Neural progenitor cell (in vitro differentiated cells): ENCODE measurements around the gene EMILIN1.

Source experiments
- EZH2 ChIP-seq: fragments of 200-600 bp; sonication (generic); IDR thresholded peaks from 2 replicates; pipeline ENCODE4 v1.6.1; 2017; ENCODE audit warnings: antibody characterized with exemption, mild to moderate bottlenecking, moderate library complexity
- EZH2phosphoT487 ChIP-seq: fragments of 200-600 bp; sonication (generic); IDR thresholded peaks from 2 replicates; pipeline ENCODE4 v1.6.1; 2017; ENCODE audit warnings: antibody characterized with exemption
- TF ChIP-seq, protein P1 (sequence below): fragments of 200-600 bp; sonication (generic); IDR thresholded peaks from 2 replicates; pipeline ENCODE4 v1.5.1; 2017; ENCODE audit warnings: antibody characterized with exemption, mild to moderate bottlenecking

DNA sequence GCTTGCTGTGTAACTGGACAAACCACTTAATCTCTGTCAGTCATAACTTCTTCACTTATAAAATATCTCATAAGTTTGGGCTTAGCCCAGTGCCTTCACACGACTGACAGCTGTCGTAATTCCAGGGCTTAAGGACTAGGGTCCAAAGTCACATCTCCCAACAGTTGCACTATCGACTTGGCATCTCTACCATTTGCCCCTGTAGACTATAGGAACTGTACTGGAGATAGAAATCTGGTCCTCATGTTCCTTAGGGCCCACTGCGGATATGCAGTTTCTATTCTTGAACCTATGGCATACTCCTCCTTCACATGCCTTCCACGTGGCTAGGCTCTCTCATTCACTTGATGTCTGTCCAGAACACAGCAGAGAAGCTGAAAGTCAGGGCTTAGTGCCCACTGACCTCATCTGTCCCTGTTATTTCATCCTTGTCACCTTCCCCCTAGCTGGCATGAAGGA lies 47.9 kb downstream of the EMILIN1 start:
- TF ChIP-seq, protein P1, sequence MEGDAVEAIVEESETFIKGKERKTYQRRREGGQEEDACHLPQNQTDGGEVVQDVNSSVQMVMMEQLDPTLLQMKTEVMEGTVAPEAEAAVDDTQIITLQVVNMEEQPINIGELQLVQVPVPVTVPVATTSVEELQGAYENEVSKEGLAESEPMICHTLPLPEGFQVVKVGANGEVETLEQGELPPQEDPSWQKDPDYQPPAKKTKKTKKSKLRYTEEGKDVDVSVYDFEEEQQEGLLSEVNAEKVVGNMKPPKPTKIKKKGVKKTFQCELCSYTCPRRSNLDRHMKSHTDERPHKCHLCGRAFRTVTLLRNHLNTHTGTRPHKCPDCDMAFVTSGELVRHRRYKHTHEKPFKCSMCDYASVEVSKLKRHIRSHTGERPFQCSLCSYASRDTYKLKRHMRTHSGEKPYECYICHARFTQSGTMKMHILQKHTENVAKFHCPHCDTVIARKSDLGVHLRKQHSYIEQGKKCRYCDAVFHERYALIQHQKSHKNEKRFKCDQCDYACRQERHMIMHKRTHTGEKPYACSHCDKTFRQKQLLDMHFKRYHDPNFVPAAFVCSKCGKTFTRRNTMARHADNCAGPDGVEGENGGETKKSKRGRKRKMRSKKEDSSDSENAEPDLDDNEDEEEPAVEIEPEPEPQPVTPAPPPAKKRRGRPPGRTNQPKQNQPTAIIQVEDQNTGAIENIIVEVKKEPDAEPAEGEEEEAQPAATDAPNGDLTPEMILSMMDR, result no peak
- TF ChIP-seq EZH2, result no peak
- no peak for TF ChIP-seq EZH2phosphoT487
